Fibroblast of lung (primary cell): ENCODE results near the gene DOK1.

ENCODE experiments used
- EZH2 ChIP-seq: IDR thresholded peaks from 2 replicates; pipeline ENCODE4 v1.5.1; 2012; ENCODE audit warnings: low read length, control low read depth, mild to moderate bottlenecking; ENCODE audit errors: missing control alignments
- TF ChIP-seq, protein P1 (sequence below), 2 donors: IDR thresholded peaks in 1 of 2; conservative IDR thresholded peaks in 1 of 2; 1 replicate in 1 of 2; 2 replicates in 1 of 2; pipeline ENCODE4 v1.5.1; 2011 to 2012; ENCODE audit warnings: low read length in 2 of 2, control low read depth in 1 of 2, inconsistent platforms in 1 of 2, low read depth in 1 of 2, mild to moderate bottlenecking in 1 of 2

DNA sequence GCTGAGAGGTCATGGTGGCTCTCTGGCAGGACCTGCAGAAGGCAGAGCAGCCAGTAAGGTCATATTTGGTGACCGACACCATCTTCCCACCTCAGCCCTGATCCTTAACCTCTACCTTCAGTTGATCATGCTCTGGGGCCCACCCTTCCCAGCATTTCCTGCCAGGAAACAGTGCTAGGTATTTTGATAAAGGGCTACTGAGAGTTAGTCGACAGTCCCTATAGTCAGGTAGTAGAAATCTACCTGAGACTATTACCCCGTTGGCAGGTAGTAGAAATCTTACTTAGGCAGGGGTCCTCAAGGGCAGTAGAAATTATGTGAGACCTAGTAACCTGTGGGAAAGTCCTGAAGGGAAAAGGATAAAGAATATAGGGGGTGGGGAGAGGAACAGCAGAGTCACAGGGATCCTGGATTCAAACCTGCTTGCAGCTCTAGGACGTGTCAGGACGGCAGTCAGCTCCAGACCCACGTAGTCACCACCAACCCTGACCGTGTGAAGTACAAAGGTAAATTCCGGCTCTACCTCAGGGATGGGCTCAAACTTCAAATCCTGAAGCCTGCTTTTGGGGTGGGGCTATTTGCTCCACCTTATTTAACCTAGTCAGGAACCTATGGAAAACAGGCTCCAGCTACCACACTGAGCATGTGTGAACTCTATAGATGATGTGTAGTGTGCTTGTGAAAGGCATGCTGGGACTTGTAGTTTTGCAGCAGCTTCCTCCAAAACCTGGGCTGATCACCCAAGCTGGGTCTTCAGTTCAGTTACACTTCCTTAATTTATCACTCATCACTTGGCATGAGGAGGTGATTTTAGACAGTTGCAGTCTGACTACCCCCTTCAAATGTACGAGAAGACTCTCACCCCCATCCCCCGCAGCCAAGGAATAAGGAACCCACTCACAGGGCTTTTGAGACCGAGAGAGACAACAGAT lies 28.5 kb upstream of the DOK1 start, which contains the start of gene DQX1:
- TF ChIP-seq, protein P1, sequence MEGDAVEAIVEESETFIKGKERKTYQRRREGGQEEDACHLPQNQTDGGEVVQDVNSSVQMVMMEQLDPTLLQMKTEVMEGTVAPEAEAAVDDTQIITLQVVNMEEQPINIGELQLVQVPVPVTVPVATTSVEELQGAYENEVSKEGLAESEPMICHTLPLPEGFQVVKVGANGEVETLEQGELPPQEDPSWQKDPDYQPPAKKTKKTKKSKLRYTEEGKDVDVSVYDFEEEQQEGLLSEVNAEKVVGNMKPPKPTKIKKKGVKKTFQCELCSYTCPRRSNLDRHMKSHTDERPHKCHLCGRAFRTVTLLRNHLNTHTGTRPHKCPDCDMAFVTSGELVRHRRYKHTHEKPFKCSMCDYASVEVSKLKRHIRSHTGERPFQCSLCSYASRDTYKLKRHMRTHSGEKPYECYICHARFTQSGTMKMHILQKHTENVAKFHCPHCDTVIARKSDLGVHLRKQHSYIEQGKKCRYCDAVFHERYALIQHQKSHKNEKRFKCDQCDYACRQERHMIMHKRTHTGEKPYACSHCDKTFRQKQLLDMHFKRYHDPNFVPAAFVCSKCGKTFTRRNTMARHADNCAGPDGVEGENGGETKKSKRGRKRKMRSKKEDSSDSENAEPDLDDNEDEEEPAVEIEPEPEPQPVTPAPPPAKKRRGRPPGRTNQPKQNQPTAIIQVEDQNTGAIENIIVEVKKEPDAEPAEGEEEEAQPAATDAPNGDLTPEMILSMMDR (conservative IDR thresholded peaks at IDR 0.05 in 1 of 2, IDR thresholded peaks at IDR 0.05 in 1 of 2; ENCODE audit: low read depth in 1 of 2, low read length in 2 of 2) = no peak
- no peak for TF ChIP-seq EZH2
